HepG2 (cell line): ENCODE results near the gene LITAF. TPM values are rescaled to one million over a fixed set of nuclear protein-coding genes. Genes with fewer than 3 reads are reported as not detected.

ENCODE experiments used
- ARHGAP35 ChIP-seq: sonication (generic); formaldehyde crosslinking; IDR thresholded peaks from 2 replicates; pipeline ENCODE4 v1.9.0; 2022; ENCODE audit warnings: mild to moderate bottlenecking, inconsistent platforms, moderate library complexity, missing genetic modification reagents, borderline replicate concordance
- ARID3A ChIP-seq: IDR thresholded peaks from 2 replicates; pipeline ENCODE4 v1.6.1; 2012; ENCODE audit warnings: low read depth, low read length, improper control_type of control experiment
- ATF4 ChIP-seq, 2 experiments: fragments of 450-650 bp in 1 of 2; sonication (generic) in 1 of 2; formaldehyde crosslinking; IDR thresholded peaks; 2 replicates each; pipeline versions ENCODE4 v1.5.0 to v1.8.0; 2020 to 2022; ENCODE audit warnings: mild to moderate bottlenecking in 1 of 2, missing genetic modification reagents in 1 of 2
- DDIT3 ChIP-seq: sonication (generic); formaldehyde crosslinking; IDR thresholded peaks from 2 replicates; pipeline ENCODE4 v1.4.0; 2020; ENCODE audit warnings: mild to moderate bottlenecking, missing genetic modification reagents
- DNMT1 ChIP-seq: sonication (generic); formaldehyde crosslinking; IDR thresholded peaks from 2 replicates; pipeline ENCODE4 v1.5.1; 2020; ENCODE audit warnings: mild to moderate bottlenecking, missing genetic modification reagents
- EP300 ChIP-seq, 3 experiments: sonication (generic) in 1 of 3; formaldehyde crosslinking in 1 of 3; IDR thresholded peaks; 2 replicates each; pipeline versions ENCODE4 v1.5.1 to v1.6.1; 2011 to 2020; ENCODE audit warnings: low read depth in 2 of 3, low read length in 2 of 3, borderline replicate concordance in 1 of 3, improper control_type of control experiment in 1 of 3, mild to moderate bottlenecking in 1 of 3, missing genetic modification reagents in 1 of 3, moderate library complexity in 1 of 3
- FOXO4 ChIP-seq: sonication (generic); formaldehyde crosslinking; conservative IDR thresholded peaks from 2 replicates; pipeline ENCODE4 v1.8.1; 2023; ENCODE audit warnings: missing genetic modification reagents
- GFI1 ChIP-seq: sonication (generic); formaldehyde crosslinking; IDR thresholded peaks from 2 replicates; pipeline ENCODE4 v1.5.0; 2020; ENCODE audit warnings: missing genetic modification reagents, mild to moderate bottlenecking, borderline replicate concordance
- GMEB2 ChIP-seq: IDR thresholded peaks from 2 replicates; pipeline ENCODE4 v1.6.1; 2016; ENCODE audit warnings: missing biosample characterization, missing genetic modification reagents, low read depth
- HES4 ChIP-seq: sonication (generic); formaldehyde crosslinking; IDR thresholded peaks from 2 replicates; pipeline ENCODE4 v1.9.0; 2021; ENCODE audit warnings: mild to moderate bottlenecking, missing genetic modification reagents, borderline replicate concordance
- HNF1B ChIP-seq: sonication (generic); formaldehyde crosslinking; IDR thresholded peaks from 2 replicates; pipeline ENCODE4 v1.5.1; 2020; ENCODE audit warnings: mild to moderate bottlenecking, moderate library complexity, missing genetic modification reagents
- MTA3 ChIP-seq: sonication (generic); formaldehyde crosslinking; IDR thresholded peaks from 2 replicates; pipeline ENCODE4 v1.4.0; 2020; ENCODE audit warnings: missing genetic modification reagents
- NFIB ChIP-seq: sonication (generic); formaldehyde crosslinking; IDR thresholded peaks from 2 replicates; pipeline ENCODE4 v1.9.0; 2021; ENCODE audit warnings: missing genetic modification reagents, mild to moderate bottlenecking, borderline replicate concordance
- ZNF260 ChIP-seq: sonication (generic); formaldehyde crosslinking; IDR thresholded peaks from 2 replicates; pipeline ENCODE4 v1.4.0; 2020; ENCODE audit warnings: missing genetic modification reagents, low read depth, mild to moderate bottlenecking, borderline replicate concordance
- ZNF576 ChIP-seq: sonication (generic); formaldehyde crosslinking; IDR thresholded peaks from 2 replicates; pipeline ENCODE4 v1.4.0; 2020; ENCODE audit warnings: mild to moderate bottlenecking, missing genetic modification reagents
- ZZZ3 ChIP-seq: sonication (generic); formaldehyde crosslinking; IDR thresholded peaks from 2 replicates; pipeline ENCODE4 v1.4.0; 2020; ENCODE audit warnings: missing genetic modification reagents, mild to moderate bottlenecking, borderline replicate concordance
- polyA plus RNA-seq, 8 experiments: library from polyadenylated mRNA; depleted of rRNA in 3 of 8; stranded (reverse) in 7 of 8; unstranded in 1 of 8; fragments of >200 nt; fragmentation: Illumina TruSeq in 4 of 8; extraction: Trizol in 4 of 8; gene quantifications; 2 replicates each; pipeline versions ENCODE4 v1.2.1 to v1.2.3, GENCODE V29; 2011 to 2016; ENCODE audit warnings: low read depth in 4 of 8, missing spikeins in 1 of 8, mixed read lengths in 1 of 8; ENCODE audit not compliant: insufficient read depth in 1 of 8
- total RNA-seq, 5 experiments: library from RNA; depleted of rRNA; stranded (reverse); fragments of >200 nt; fragmentation: Illumina TruSeq; extraction: Trizol; gene quantifications; 2 replicates each; pipeline ENCODE4 v1.2.3, GENCODE V29; 2016; ENCODE audit warnings: low read depth in 1 of 5

LITAF gene
- total and polyA plus RNA-seq, 2 of the 13 experiments (the other 11 are each of a cell fraction or from before 2014, with no cell fraction given): 80.1 to 141 TPM

GRCh38 chr16:11632455-11632939 is 45.8 kb upstream of the LITAF start (continued):
- TF ChIP-seq FOXO4 (CRISPR knock-in tag) (no peak), ARHGAP35 (no peak), HNF1B (no peak), GFI1 (no peak), ATF4 (CRISPR knock-in tag; IDR thresholded peaks at IDR 0.05) (no peak), EP300 (IDR thresholded peaks at IDR 0.05; ENCODE audit: low read depth in 2 of 2, low read length in 2 of 2) (no peak), EP300 (CRISPR knock-in tag; IDR thresholded peaks at IDR 0.05; ENCODE audit: borderline replicate concordance) (peak; percentile 13; the same call in 1 of the 2 replicates), MTA3 (CRISPR knock-in tag) (no peak), ARID3A (no peak), NFIB (no peak), DNMT1 (CRISPR knock-in tag) (0 out of 2 replicates have a peak, but pooled peaks have one; percentile 2), ZZZ3 (CRISPR knock-in tag) (no peak), ZNF576 (CRISPR knock-in tag) (no peak), DDIT3 (CRISPR knock-in tag) (no peak), GMEB2 (CRISPR knock-in tag) (no peak), ZNF260 (CRISPR knock-in tag) (no peak), HES4 (CRISPR knock-in tag) (peak; percentile 35; the same call in 1 of the 2 replicates)
